ENCODE results near the gene SUGT1. TPM values are rescaled to one million over a fixed set of nuclear protein-coding genes. Genes with fewer than 3 reads are reported as not detected.
"Not testable (repeated sequence)": the region's sequence is repeated elsewhere in the genome, so short reads cannot be mapped to it uniquely, and the experiment has no call there.

SUGT1 gene
- total and polyA plus RNA-seq, 2 donors (not counting 3 experiments of a cell fraction or from before 2014, with no cell fraction given): 21.7 to 78.8 TPM

- dilution Hi-C loops (cut with MboI; ENCODE audit: extremely low pct_ligation_motif_present, low sequenced_read_pairs); BruUV-seq (replicated peaks); H3K36me3 ChIP-seq (ENCODE audit: control insufficient read depth in 2 of 2, extremely low read depth in 1 of 2, insufficient read depth in 2 of 2, low read length in 2 of 2); H3K4me2 ChIP-seq (ENCODE audit: insufficient read depth, low read length); H3K9me1 ChIP-seq (replicated peaks; ENCODE audit: control insufficient read depth, extremely low read depth, insufficient read depth, low read length); H3K9ac ChIP-seq (replicated peaks; ENCODE audit: extremely low read depth, insufficient read depth, low read length); POLR2A ChIA-PET; H4K20me1 ChIP-seq (replicated peaks; ENCODE audit: control insufficient read depth, extremely low read depth, insufficient read depth, low read length); H3K27ac ChIP-seq (ENCODE audit: insufficient read depth, low read depth, low read length); H3K27me3 ChIP-seq (ENCODE audit: control insufficient read depth in 2 of 2, insufficient read depth in 2 of 2, low read length in 2 of 2); H3K9me3 ChIP-seq (replicated peaks; ENCODE audit: control insufficient read depth, insufficient read depth, low read length); H3K4me3 ChIP-seq (replicated peaks in 1 of 3; ENCODE audit: insufficient read depth in 1 of 3, low read depth in 1 of 3, low read length in 3 of 3): not testable (repeated sequence)
- Histone ChIP-seq H3K79me2 (ENCODE audit: control insufficient read depth, insufficient read depth, low read length) (peaks cover 17% of the 10 kb centered on the region), H2AFZ (ENCODE audit: low read depth, low read length) (peak overlapping the region; percentile 50), H3K4me1 (ENCODE audit: control insufficient read depth, extremely low read depth, insufficient read depth, low read length) (peaks cover 11% of the 10 kb centered on the region)
- TF ChIP-seq, protein P1, sequence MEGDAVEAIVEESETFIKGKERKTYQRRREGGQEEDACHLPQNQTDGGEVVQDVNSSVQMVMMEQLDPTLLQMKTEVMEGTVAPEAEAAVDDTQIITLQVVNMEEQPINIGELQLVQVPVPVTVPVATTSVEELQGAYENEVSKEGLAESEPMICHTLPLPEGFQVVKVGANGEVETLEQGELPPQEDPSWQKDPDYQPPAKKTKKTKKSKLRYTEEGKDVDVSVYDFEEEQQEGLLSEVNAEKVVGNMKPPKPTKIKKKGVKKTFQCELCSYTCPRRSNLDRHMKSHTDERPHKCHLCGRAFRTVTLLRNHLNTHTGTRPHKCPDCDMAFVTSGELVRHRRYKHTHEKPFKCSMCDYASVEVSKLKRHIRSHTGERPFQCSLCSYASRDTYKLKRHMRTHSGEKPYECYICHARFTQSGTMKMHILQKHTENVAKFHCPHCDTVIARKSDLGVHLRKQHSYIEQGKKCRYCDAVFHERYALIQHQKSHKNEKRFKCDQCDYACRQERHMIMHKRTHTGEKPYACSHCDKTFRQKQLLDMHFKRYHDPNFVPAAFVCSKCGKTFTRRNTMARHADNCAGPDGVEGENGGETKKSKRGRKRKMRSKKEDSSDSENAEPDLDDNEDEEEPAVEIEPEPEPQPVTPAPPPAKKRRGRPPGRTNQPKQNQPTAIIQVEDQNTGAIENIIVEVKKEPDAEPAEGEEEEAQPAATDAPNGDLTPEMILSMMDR (IDR thresholded peaks at IDR 0.05; ENCODE audit: extremely low read depth in 1 of 2, insufficient read depth in 1 of 2, low read depth in 1 of 2, low read length in 2 of 2): peak; percentile 5 to 28
- CTCF ChIA-PET: interaction anchor here (0.8 to 2.8 kb wide), 12 partner anchors 8 to 361 kb away, joined by 3 to 37 read pairs (median 8); partner anchors contain the start of gene SUGT1
- FAIRE-seq (peak; percentile 37), DNase-seq (ENCODE audit: low read depth, low spot score) (peak; percentile 58)
- intact Hi-C loops (cut with micrococcal nuclease): loop anchor here (1.0 to 2.0 kb wide), 5 partner anchors 44 to 359 kb away; partner anchors contain the start of gene SUGT1
These were observed 43.5 kb upstream of the SUGT1 start for GRCh38 chr13:52609013-52609606.

DNA sequence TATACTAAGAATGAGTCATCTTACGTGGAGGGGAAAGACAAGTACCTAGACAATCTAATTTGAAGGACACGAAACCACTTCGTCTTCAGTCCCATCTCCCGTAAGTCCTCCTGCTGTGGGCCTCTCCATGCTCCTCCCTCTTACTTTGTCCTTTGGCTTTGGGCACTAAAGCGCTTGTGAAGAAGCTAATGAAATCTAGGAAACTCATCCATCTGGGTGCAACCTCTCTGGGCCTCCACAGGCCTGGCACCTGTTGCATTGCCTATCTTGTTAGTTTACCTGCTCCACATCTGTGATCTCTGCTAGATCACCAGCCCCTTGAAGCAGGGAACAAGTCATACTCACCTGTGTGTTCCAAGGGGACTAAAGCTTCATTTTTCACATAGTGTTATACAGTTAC lies 42.5 kb upstream of the SUGT1 start:
- H2AFZ ChIP-seq (ENCODE audit: low read depth, low read length); intact Hi-C loops (cut with micrococcal nuclease); H3K27ac ChIP-seq (ENCODE audit: insufficient read depth, low read depth, low read length); FAIRE-seq; DNase-seq (ENCODE audit: low read depth, low spot score); H3K4me2 ChIP-seq (ENCODE audit: insufficient read depth, low read length); H3K4me3 ChIP-seq (replicated peaks in 1 of 3; ENCODE audit: insufficient read depth in 1 of 3, low read depth in 1 of 3, low read length in 3 of 3); H4K20me1 ChIP-seq (replicated peaks; ENCODE audit: control insufficient read depth, extremely low read depth, insufficient read depth, low read length); POLR2A ChIA-PET; BruUV-seq (replicated peaks); dilution Hi-C loops (cut with MboI; ENCODE audit: extremely low pct_ligation_motif_present, low sequenced_read_pairs); H3K9ac ChIP-seq (replicated peaks; ENCODE audit: extremely low read depth, insufficient read depth, low read length); H3K4me1 ChIP-seq (ENCODE audit: control insufficient read depth, extremely low read depth, insufficient read depth, low read length); H3K9me1 ChIP-seq (replicated peaks; ENCODE audit: control insufficient read depth, extremely low read depth, insufficient read depth, low read length); H3K9me3 ChIP-seq (replicated peaks; ENCODE audit: control insufficient read depth, insufficient read depth, low read length); H3K27me3 ChIP-seq (ENCODE audit: control insufficient read depth in 2 of 2, insufficient read depth in 2 of 2, low read length in 2 of 2); H3K36me3 ChIP-seq (ENCODE audit: control insufficient read depth in 2 of 2, extremely low read depth in 1 of 2, insufficient read depth in 2 of 2, low read length in 2 of 2): not testable (repeated sequence)
- H3K79me2 ChIP-seq (ENCODE audit: control insufficient read depth, insufficient read depth, low read length): peaks cover 15% of the 10 kb centered on the region
- CTCF ChIA-PET: interaction anchor here (1.0 to 2.8 kb wide), 4 partner anchors 55 to 358 kb away, joined by 3 to 16 read pairs (median 5); no protein-coding TSS in a partner anchor

Measured in endothelial cell of umbilical vein (primary cell).